Panc1 (cell line): ENCODE data around the gene MLLT3. TPM values are rescaled to one million over a fixed set of nuclear protein-coding genes. Genes with fewer than 3 reads are reported as not detected.

Experiments used
- ATAC-seq: fragments of 200-7000 bp; cut with Tn5 transposase; 2 replicates; pipeline ENCODE4 v1.9.1; 2020; ENCODE audit warnings: mild to moderate bottlenecking, moderate library complexity
- BruUV-seq: library from RNA; stranded (reverse); fragments of 400-500 nt; replicated peaks from 2 replicates; lab custom pipeline; 2021; lab: Mats Ljungman, UMichigan
- CTCF ChIA-PET: fragments of 300-600 bp; sonication (Branson Sonifier 250); formaldehyde crosslinking; loops from one replicate; lab custom pipeline; 2022; ENCODE audit warnings: antibody characterized with exemption; lab: Charles Lee
- POLR2A ChIA-PET: fragments of 300-600 bp; sonication (Branson Sonifier 250); formaldehyde crosslinking; loops from one replicate; lab custom pipeline; 2022; ENCODE audit warnings: antibody characterized with exemption; lab: Charles Lee
- DNase-seq: peaks from one replicate; pipeline ENCODE4 v3.0.0-alpha.2; 2010; ENCODE audit warnings: low read depth, low spot score
- H3K27ac ChIP-seq: 2 replicates; pipeline ENCODE4 v1.5.1; 2011; ENCODE audit warnings: mild to moderate bottlenecking, low read length, inconsistent platforms
- H3K27me3 ChIP-seq: fragments of 200-500 bp; sonication (Bioruptor generic); 2 replicates; pipeline ENCODE4 v1.6.0; 2014; ENCODE audit warnings: low read length, inconsistent platforms; ENCODE audit not compliant: control insufficient read depth, insufficient read depth
- H3K36me3 ChIP-seq: fragments of 200-500 bp; sonication (Bioruptor generic); 2 replicates; pipeline ENCODE4 v1.5.1; 2014; ENCODE audit warnings: inconsistent platforms, mild to moderate bottlenecking, low read length, moderate library complexity; ENCODE audit not compliant: control insufficient read depth, insufficient read depth
- H3K4me1 ChIP-seq: 2 replicates; pipeline ENCODE4 v1.5.1; 2011; ENCODE audit warnings: inconsistent platforms, mild to moderate bottlenecking, low read length, moderate library complexity; ENCODE audit not compliant: control insufficient read depth, insufficient read depth
- H3K4me3 ChIP-seq, 2 experiments: 2 replicates each; pipeline ENCODE4 v1.5.1; 2011 to 2012; ENCODE audit warnings: low read depth in 2 of 2, low read length in 2 of 2, mild to moderate bottlenecking in 2 of 2, inconsistent platforms in 1 of 2, moderate library complexity in 1 of 2
- H3K9me3 ChIP-seq: fragments of 200-500 bp; sonication (Bioruptor generic); 2 replicates; pipeline ENCODE4 v1.5.1; 2014; ENCODE audit warnings: low read depth, mild to moderate bottlenecking, inconsistent platforms, low read length, moderate library complexity; ENCODE audit not compliant: control insufficient read depth, insufficient read depth
- CTCF ChIP-seq: fragments of 450-650 bp; IDR thresholded peaks from 2 replicates; pipeline ENCODE4 v1.5.1; 2017; ENCODE audit warnings: mild to moderate bottlenecking
- POLR2AphosphoS5 ChIP-seq: IDR thresholded peaks from 2 replicates; pipeline ENCODE4 v1.6.1; 2012; ENCODE audit warnings: mild to moderate bottlenecking, low read depth, low read length, moderate library complexity
- REST ChIP-seq, 2 experiments: IDR thresholded peaks; 2 replicates each; pipeline ENCODE4 v1.6.1; 2011 to 2012; ENCODE audit warnings: low read depth in 2 of 2, control low read depth in 1 of 2, low read length in 1 of 2, mild to moderate bottlenecking in 1 of 2, moderate library complexity in 1 of 2; ENCODE audit not compliant: insufficient read depth in 1 of 2
- SIN3A ChIP-seq: IDR thresholded peaks from 2 replicates; pipeline ENCODE4 v1.6.1; 2012; ENCODE audit warnings: low read depth, mild to moderate bottlenecking, low read length, moderate library complexity, borderline replicate concordance; ENCODE audit not compliant: insufficient read depth
- TCF7L2 ChIP-seq: IDR thresholded peaks from 2 replicates; pipeline ENCODE4 v1.6.1; 2011; ENCODE audit warnings: mild to moderate bottlenecking, low read depth, low read length, inconsistent platforms
- in situ Hi-C: cut with HindIII; loops from 2 replicates; pipeline ENCODE4 v1.10.0; 2016; ENCODE audit warnings: low sequenced_read_pairs, low pct_unique_long_range_greater_than_20kb
- intact Hi-C: fragments of 100-400 bp; cut with micrococcal nuclease; formaldehyde crosslinking; loops from one replicate; pipeline ENCODE4 v1.10.0; 2022; ENCODE audit not compliant: unreplicated experiment
- total RNA-seq: library from RNA; stranded (reverse); gene quantifications from one replicate; pipeline ENCODE4 v1.2.1, GENCODE V29; 2021; ENCODE audit not compliant: unreplicated experiment

MLLT3 gene
- total RNA-seq, 1 experiment from 2014 or later: 0.49 TPM

GRCh38 chr9:20428976-20429375 is 193.3 kb downstream of the MLLT3 start:
- H3K36me3 ChIP-seq: no peaks in the 10 kb centered on the region
- no peaks in the 10 kb centered on the region for H3K4me1 ChIP-seq
- TF ChIP-seq POLR2AphosphoS5: no peak
- TF ChIP-seq SIN3A: no peak
- TF ChIP-seq CTCF: no peak
- intact Hi-C loops (no loop called here), in situ Hi-C loops (no loop called here)
- H3K27ac ChIP-seq: no peak overlapping the region
- no TSS peak for BruUV-seq
- no peaks in the 10 kb centered on the region for H3K27me3 ChIP-seq
- no peak overlapping the region for H3K4me3 ChIP-seq
- ChIA-PET POLR2A (no interaction called here), CTCF (no interaction called here)
- ATAC-seq: no peak
- no peaks in the 10 kb centered on the region for H3K9me3 ChIP-seq
- DNase-seq: no peak

- Histone ChIP-seq H3K27ac (no peak overlapping the region), H3K9me3 (no peaks in the 10 kb centered on the region), H3K27me3 (no peaks in the 10 kb centered on the region), H3K36me3 (no peaks in the 10 kb centered on the region), H3K4me1 (no peaks in the 10 kb centered on the region), H3K4me3 (no peak overlapping the region)
- intact Hi-C loops: no loop called here
- no peak for DNase-seq
- POLR2A ChIA-PET: interaction anchor here (0.7 kb wide), 1 partner anchor 328 kb away, joined by 7 read pairs; no protein-coding TSS in a partner anchor
- in situ Hi-C loops: no loop called here
- TF ChIP-seq TCF7L2 (no peak), SIN3A (no peak), POLR2AphosphoS5 (no peak), CTCF (no peak), REST (IDR thresholded peaks at IDR 0.05; ENCODE audit: insufficient read depth in 1 of 2, low read depth in 2 of 2, low read length in 1 of 2) (no peak)
- CTCF ChIA-PET: no interaction called here
- no peak for ATAC-seq
- BruUV-seq: no TSS peak
Measured at GRCh38 chr9:20427359-20427758, 194.9 kb downstream of the MLLT3 start.

- CTCF ChIA-PET: no interaction called here
- Histone ChIP-seq H3K4me1 (no peaks in the 10 kb centered on the region), H3K36me3 (no peaks in the 10 kb centered on the region), H3K9me3 (no peaks in the 10 kb centered on the region), H3K27me3 (no peaks in the 10 kb centered on the region), H3K27ac (no peak overlapping the region), H3K4me3 (no peak overlapping the region)
- in situ Hi-C loops (no loop called here), intact Hi-C loops (no loop called here)
- DNase-seq: no peak
- no TSS peak for BruUV-seq
- POLR2A ChIA-PET: no interaction called here
- ATAC-seq: no peak
- no peak for TF ChIP-seq POLR2AphosphoS5
- no peak for TF ChIP-seq TCF7L2
- no peak for TF ChIP-seq SIN3A
Measured at GRCh38 chr9:20426019-20426418, 196.3 kb downstream of the MLLT3 start.
